Measurements from ENCODE around the gene WWOX. TPM values are rescaled to one million over a fixed set of nuclear protein-coding genes. Genes with fewer than 3 reads are reported as not detected.

The WWOX gene
- total RNA-seq, 4 donors from 2014 or later: 21.4 to 55.6 (median 33.2) TPM

DNA sequence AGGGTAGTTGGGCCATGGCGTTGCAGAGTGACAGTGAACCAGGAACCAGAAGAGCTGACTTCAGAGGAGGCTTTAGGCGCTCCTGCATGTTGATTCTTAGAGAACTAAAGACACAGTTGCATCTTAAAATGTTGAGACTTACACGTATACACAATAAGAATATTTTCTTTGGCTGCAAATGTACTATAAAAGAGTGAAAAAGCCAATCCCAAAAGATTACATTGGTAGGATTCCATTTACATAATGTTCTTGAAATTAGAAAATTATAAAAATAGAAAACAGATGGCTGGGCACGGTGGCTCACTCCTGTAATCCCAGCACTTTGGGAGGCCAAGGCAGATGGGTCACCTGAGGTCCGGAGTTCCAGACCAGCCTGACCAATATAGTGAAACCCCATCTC lies 738.8 kb downstream of the WWOX start:
- ATAC-seq (ENCODE audit: low FRiP score) (no peak), DNase-seq (ENCODE audit: low spot score) (no peak)
- TF ChIP-seq CTCF (IDR thresholded peaks at IDR 0.05): no peak

- TF ChIP-seq CTCF (IDR thresholded peaks at IDR 0.05): no peak
- ATAC-seq (ENCODE audit: low FRiP score) (no peak), DNase-seq (ENCODE audit: low spot score) (no peak)
These were observed 743.5 kb downstream of the WWOX start for GRCh38 chr16:78842950-78843349.

DNA sequence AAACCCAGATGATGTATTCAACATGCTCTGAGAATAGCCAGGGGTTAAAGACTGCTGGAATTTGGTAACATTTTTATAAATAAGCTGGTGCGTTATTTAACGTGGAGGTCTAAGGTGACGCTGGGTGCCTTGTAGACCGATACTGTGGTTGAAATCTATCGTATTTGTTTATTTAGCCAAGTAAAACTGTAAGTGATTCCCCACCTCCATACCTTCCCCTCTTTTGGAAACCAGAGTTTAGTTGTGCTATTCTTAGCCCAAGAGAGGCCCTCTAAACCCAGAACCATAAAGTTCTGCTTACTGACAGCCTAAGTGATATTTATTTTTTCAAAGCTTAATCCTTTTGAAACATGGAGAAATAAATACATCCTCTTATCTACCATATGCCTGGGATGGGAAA lies 744.5 kb downstream of the WWOX start:
- no peak for TF ChIP-seq CTCF (IDR thresholded peaks at IDR 0.05)
- no peak for DNase-seq (ENCODE audit: low spot score)
- ATAC-seq (ENCODE audit: low FRiP score): no peak

GRCh38 chr16:78844682-78845081 lies 745.2 kb downstream of the WWOX start:
- TF ChIP-seq CTCF (IDR thresholded peaks at IDR 0.05): no peak
- no peak for DNase-seq (ENCODE audit: low spot score)
- no peak for ATAC-seq (ENCODE audit: low FRiP score)

DNA sequence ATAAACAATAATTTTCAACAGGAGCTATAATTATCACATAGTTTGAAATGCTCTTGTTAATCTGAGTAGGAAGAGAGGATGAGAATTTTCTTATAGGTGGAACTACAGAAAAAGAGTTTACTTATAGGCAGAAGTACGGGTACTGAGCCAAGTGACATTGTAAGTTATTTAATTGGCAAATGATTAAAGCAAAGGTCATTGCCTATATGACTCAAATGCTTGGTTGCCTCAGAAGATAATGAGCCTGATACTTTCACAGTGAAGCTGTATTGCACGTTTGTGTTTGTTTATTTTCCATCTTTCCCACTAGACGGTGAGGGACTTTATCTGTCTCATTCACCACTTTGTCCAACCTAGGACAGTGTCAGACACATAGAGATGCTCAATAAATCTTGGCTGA lies 751.8 kb downstream of the WWOX start:
- TF ChIP-seq CTCF (IDR thresholded peaks at IDR 0.05): no peak
- no peak for DNase-seq (ENCODE audit: low spot score)
- ATAC-seq (ENCODE audit: low FRiP score): no peak

GRCh38 chr16:78852081-78852635 lies 752.7 kb downstream of the WWOX start:
- TF ChIP-seq CTCF (IDR thresholded peaks at IDR 0.05): no peak
- no peak for DNase-seq (ENCODE audit: low spot score)
- no peak for ATAC-seq (ENCODE audit: low FRiP score)

- ATAC-seq (ENCODE audit: low FRiP score) (no peak), DNase-seq (ENCODE audit: low spot score) (no peak)
- TF ChIP-seq CTCF (IDR thresholded peaks at IDR 0.05): no peak
These were observed 762.6 kb downstream of the WWOX start for GRCh38 chr16:78862022-78862421.
